ENCODE results near the gene AGBL3.
"Not testable (repeated sequence)": the region's sequence is repeated elsewhere in the genome, so short reads cannot be mapped to it uniquely, and the experiment has no call there.

The AGBL3 gene

GRCh38 chr7:134963036-134963435, 23.3 kb upstream of the AGBL3 start:
- no peak for DNase-seq (ENCODE audit: low read depth, low spot score)

GRCh38 chr7:134966691-134967090, 19.6 kb upstream of the AGBL3 start:
- DNase-seq (ENCODE audit: low read depth, low spot score), result no peak

GRCh38 chr7:134968110-134968509, 18.2 kb upstream of the AGBL3 start:
- no peak for DNase-seq (ENCODE audit: low read depth, low spot score)

GRCh38 chr7:134981645-134982044, 4.7 kb upstream of the AGBL3 start:
- DNase-seq (ENCODE audit: low read depth, low spot score), result not testable (repeated sequence)

- DNase-seq (ENCODE audit: low read depth, low spot score), result no peak
Observed at GRCh38 chr7:134985894-134986362, 380 bp upstream of the AGBL3 start.

GRCh38 chr7:134988161-134988560, 1.9 kb downstream of the AGBL3 start:
- no peak for DNase-seq (ENCODE audit: low read depth, low spot score)

- no peak for DNase-seq (ENCODE audit: low read depth, low spot score)
Observed at GRCh38 chr7:134991469-134992339, 5.4 kb downstream of the AGBL3 start.

GRCh38 chr7:134992626-134993179, 6.4 kb downstream of the AGBL3 start:
- DNase-seq (ENCODE audit: low read depth, low spot score), result no peak

- DNase-seq (ENCODE audit: low read depth, low spot score), result no peak
Observed at GRCh38 chr7:134993877-134994456, 7.7 kb downstream of the AGBL3 start.

- no peak for DNase-seq (ENCODE audit: low read depth, low spot score)
Observed at GRCh38 chr7:134995239-134996096, 9.2 kb downstream of the AGBL3 start.

GRCh38 chr7:134996097-134996550, 9.8 kb downstream of the AGBL3 start:
- DNase-seq (ENCODE audit: low read depth, low spot score), result no peak

GRCh38 chr7:134997214-134997885, 11.0 kb downstream of the AGBL3 start:
- DNase-seq (ENCODE audit: low read depth, low spot score), result no peak

GRCh38 chr7:134999136-134999535, 12.8 kb downstream of the AGBL3 start:
- no peak for DNase-seq (ENCODE audit: low read depth, low spot score)

- no peak for DNase-seq (ENCODE audit: low read depth, low spot score)
Observed at GRCh38 chr7:135001390-135002165, 15.3 kb downstream of the AGBL3 start.

- no peak for DNase-seq (ENCODE audit: low read depth, low spot score)
Observed at GRCh38 chr7:135012229-135012628, 25.9 kb downstream of the AGBL3 start.

- no peak for DNase-seq (ENCODE audit: low read depth, low spot score)
Observed at GRCh38 chr7:135023622-135024021, 37.3 kb downstream of the AGBL3 start.

- no peak for DNase-seq (ENCODE audit: low read depth, low spot score)
Observed at GRCh38 chr7:135035252-135035651, 48.9 kb downstream of the AGBL3 start.

GRCh38 chr7:135067017-135067416, 80.7 kb downstream of the AGBL3 start:
- DNase-seq (ENCODE audit: low read depth, low spot score), result not testable (repeated sequence)

GRCh38 chr7:135074096-135074495, 87.8 kb downstream of the AGBL3 start:
- DNase-seq (ENCODE audit: low read depth, low spot score), result no peak

- DNase-seq (ENCODE audit: low read depth, low spot score), result no peak
Observed at GRCh38 chr7:135074531-135074930, 88.2 kb downstream of the AGBL3 start.

All from activated naive CD8-positive, alpha-beta T cell treated with anti-CD3 and anti-CD28 coated beads, Interleukin-2, amount 50 U/mL, for 16 hours (primary cell).